DOHH2 (cell line): Measurements from ENCODE around the gene TRHDE.

Source experiments
- H3F3A ChIP-seq: fragments of 200-600 bp; sonication (generic), shearing (Covaris generic); 2 replicates; pipeline ENCODE4 v1.6.0; 2016; ENCODE audit warnings: antibody characterized with exemption, mild to moderate bottlenecking; ENCODE audit not compliant: control insufficient read depth, insufficient read depth
- H3K27ac ChIP-seq: fragments of 200-600 bp; sonication (generic); 2 replicates; pipeline ENCODE4 v1.5.1; 2014; ENCODE audit warnings: low read depth, mild to moderate bottlenecking, low read length, moderate library complexity
- H3K27me3 ChIP-seq: fragments of 200-600 bp; sonication (generic); 2 replicates; pipeline ENCODE4 v1.6.1; 2014; ENCODE audit warnings: mild to moderate bottlenecking, low read length, mixed read lengths; ENCODE audit not compliant: control insufficient read depth
- H3K36me3 ChIP-seq: fragments of 200-600 bp; sonication (generic); 2 replicates; pipeline ENCODE4 v1.6.1; 2014; ENCODE audit warnings: mild to moderate bottlenecking, low read length, moderate library complexity, mixed read lengths; ENCODE audit not compliant: control insufficient read depth
- H3K4me1 ChIP-seq: fragments of 200-600 bp; sonication (generic); 2 replicates; pipeline ENCODE4 v1.6.1; 2014; ENCODE audit warnings: mild to moderate bottlenecking, low read length, mixed read lengths; ENCODE audit not compliant: control insufficient read depth
- H3K4me2 ChIP-seq: fragments of 200-600 bp; sonication (generic); 2 replicates; pipeline ENCODE4 v1.6.0; 2014; ENCODE audit warnings: mild to moderate bottlenecking, low read length, moderate library complexity
- H3K4me3 ChIP-seq: fragments of 200-600 bp; sonication (generic); 2 replicates; pipeline ENCODE4 v1.5.1; 2014; ENCODE audit warnings: mild to moderate bottlenecking, low read length, mixed read lengths
- H3K79me2 ChIP-seq: fragments of 200-600 bp; sonication (generic); 2 replicates; pipeline ENCODE4 v1.6.1; 2014; ENCODE audit warnings: mild to moderate bottlenecking, low read length, mixed read lengths; ENCODE audit not compliant: control insufficient read depth
- H3K9me2 ChIP-seq: fragments of 200-600 bp; sonication (generic); replicated peaks from 2 replicates; pipeline ENCODE4 v1.6.1; 2014; ENCODE audit warnings: mild to moderate bottlenecking, low read length, mixed read lengths; ENCODE audit not compliant: control insufficient read depth
- H3K9me3 ChIP-seq: fragments of 200-600 bp; sonication (generic); 2 replicates; pipeline ENCODE4 v1.6.1; 2014; ENCODE audit warnings: antibody characterized with exemption, low read length, mixed read lengths; ENCODE audit not compliant: control insufficient read depth, insufficient read depth
- H4K20me1 ChIP-seq: fragments of 200-600 bp; sonication (generic); 2 replicates; pipeline ENCODE4 v1.6.0; 2014; ENCODE audit warnings: low read depth, mild to moderate bottlenecking, antibody characterized with exemption, low read length, moderate library complexity; ENCODE audit not compliant: control insufficient read depth, insufficient read depth
- EZH2phosphoT487 ChIP-seq: fragments of 200-600 bp; sonication (generic); IDR thresholded peaks from 2 replicates; pipeline ENCODE4 v1.6.1; 2017; ENCODE audit warnings: borderline replicate concordance, mild to moderate bottlenecking, antibody characterized with exemption, low read length, moderate library complexity, mixed read lengths
- TF ChIP-seq, protein P1 (sequence below): fragments of 200-600 bp; sonication (generic); IDR thresholded peaks from one replicate; pipeline ENCODE4 v1.5.1; 2014; ENCODE audit warnings: antibody characterized with exemption, mild to moderate bottlenecking, low read depth, low read length; ENCODE audit not compliant: poor library complexity, severe bottlenecking

Gene TRHDE

DNA sequence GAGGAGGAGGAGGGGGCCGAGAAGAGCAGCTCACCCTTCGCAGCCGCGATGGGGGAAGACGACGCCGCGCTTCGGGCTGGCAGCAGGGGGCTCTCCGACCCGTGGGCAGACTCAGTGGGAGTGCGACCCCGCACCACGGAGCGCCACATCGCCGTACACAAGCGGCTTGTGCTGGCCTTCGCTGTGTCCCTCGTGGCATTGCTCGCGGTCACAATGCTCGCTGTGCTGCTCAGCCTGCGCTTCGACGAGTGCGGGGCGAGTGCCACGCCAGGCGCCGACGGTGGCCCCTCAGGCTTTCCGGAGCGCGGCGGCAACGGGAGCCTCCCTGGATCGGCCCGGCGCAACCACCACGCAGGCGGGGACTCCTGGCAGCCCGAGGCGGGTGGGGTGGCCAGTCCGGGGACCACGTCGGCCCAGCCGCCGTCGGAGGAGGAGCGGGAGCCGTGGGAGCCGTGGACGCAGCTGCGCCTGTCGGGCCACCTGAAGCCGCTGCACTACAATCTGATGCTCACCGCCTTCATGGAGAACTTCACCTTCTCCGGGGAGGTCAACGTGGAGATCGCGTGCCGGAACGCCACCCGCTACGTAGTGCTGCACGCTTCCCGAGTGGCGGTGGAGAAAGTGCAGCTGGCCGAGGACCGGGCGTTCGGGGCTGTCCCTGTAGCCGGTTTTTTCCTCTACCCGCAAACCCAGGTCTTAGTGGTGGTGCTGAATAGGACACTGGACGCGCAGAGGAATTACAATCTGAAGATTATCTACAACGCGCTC lies 745 bp downstream of the TRHDE start:
- Histone ChIP-seq H3K9me3 (no peaks in the 10 kb centered on the region), H3K27me3 (peaks cover 4% of the 10 kb centered on the region; the same call in 1 of the 2 replicates), H3K4me1 (no peaks in the 10 kb centered on the region), H3K36me3 (no peaks in the 10 kb centered on the region), H3K27ac (no peak overlapping the region), H3F3A (no peaks in the 10 kb centered on the region), H4K20me1 (no peaks in the 10 kb centered on the region), H3K4me3 (no peak overlapping the region), H3K4me2 (no peak overlapping the region), H3K79me2 (no peaks in the 10 kb centered on the region), H3K9me2 (no peaks in the 10 kb centered on the region)
- TF ChIP-seq EZH2phosphoT487: no peak

DNA sequence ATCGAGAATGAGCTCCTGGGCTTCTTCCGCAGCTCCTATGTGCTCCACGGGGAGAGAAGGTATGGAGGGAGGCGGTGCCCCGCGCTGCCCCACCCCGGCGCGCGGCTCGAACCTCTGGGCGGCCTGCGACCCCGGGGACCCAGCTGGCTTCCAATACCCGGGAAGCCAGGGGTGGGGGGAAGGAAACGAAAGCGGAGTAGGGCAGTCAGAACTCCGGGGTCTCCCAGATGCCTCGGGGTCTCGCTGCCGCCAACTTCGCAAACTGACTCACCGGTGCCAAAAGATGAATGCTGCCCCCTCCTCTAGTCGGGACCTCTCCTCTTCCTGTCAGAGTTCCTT lies 1.3 kb downstream of the TRHDE start:
- H3K4me3 ChIP-seq: no peak overlapping the region
- no peak overlapping the region for H3K27ac ChIP-seq
- H3K36me3 ChIP-seq: no peaks in the 10 kb centered on the region
- no peaks in the 10 kb centered on the region for H3F3A ChIP-seq
- H3K9me2 ChIP-seq: no peaks in the 10 kb centered on the region
- H3K9me3 ChIP-seq: no peaks in the 10 kb centered on the region
- peaks cover 4% of the 10 kb centered on the region; the same call in 1 of the 2 replicates for H3K27me3 ChIP-seq
- no peak overlapping the region for H3K4me2 ChIP-seq
- no peaks in the 10 kb centered on the region for H3K79me2 ChIP-seq
- no peaks in the 10 kb centered on the region for H4K20me1 ChIP-seq
- no peak for TF ChIP-seq EZH2phosphoT487
- TF ChIP-seq, protein P1, sequence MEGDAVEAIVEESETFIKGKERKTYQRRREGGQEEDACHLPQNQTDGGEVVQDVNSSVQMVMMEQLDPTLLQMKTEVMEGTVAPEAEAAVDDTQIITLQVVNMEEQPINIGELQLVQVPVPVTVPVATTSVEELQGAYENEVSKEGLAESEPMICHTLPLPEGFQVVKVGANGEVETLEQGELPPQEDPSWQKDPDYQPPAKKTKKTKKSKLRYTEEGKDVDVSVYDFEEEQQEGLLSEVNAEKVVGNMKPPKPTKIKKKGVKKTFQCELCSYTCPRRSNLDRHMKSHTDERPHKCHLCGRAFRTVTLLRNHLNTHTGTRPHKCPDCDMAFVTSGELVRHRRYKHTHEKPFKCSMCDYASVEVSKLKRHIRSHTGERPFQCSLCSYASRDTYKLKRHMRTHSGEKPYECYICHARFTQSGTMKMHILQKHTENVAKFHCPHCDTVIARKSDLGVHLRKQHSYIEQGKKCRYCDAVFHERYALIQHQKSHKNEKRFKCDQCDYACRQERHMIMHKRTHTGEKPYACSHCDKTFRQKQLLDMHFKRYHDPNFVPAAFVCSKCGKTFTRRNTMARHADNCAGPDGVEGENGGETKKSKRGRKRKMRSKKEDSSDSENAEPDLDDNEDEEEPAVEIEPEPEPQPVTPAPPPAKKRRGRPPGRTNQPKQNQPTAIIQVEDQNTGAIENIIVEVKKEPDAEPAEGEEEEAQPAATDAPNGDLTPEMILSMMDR: no peak
- no peaks in the 10 kb centered on the region for H3K4me1 ChIP-seq

DNA sequence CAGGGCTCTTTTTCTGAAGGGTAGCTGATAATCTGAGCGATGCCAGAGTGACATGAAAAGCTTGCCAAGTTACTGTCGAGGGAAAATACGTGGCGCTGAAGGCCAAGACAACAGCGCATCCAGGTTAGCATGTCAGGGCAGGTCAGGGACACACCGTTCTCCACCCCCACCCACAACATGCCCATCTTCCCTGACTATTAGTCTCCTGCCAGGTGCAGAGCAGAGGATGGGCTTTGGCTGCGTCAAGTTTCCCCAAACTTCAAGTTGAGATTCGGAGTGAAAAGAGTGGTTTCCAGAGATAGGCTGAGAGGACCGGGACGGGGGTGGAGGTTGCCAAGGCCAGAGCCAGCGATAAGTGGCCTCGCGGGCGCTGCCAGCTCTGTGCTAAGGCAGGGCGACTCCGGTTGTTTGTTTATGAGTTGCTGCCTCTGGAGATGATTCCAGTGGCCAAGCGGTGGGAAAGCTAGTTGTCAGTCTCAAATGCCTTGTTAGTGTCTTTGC lies 1.7 kb downstream of the TRHDE start:
- H3K9me2 ChIP-seq: no peaks in the 10 kb centered on the region
- peaks cover 4% of the 10 kb centered on the region; the same call in 1 of the 2 replicates for H3K27me3 ChIP-seq
- no peaks in the 10 kb centered on the region for H3K4me1 ChIP-seq
- no peak overlapping the region for H3K4me2 ChIP-seq
- no peaks in the 10 kb centered on the region for H3K79me2 ChIP-seq
- TF ChIP-seq, protein P1: no peak
- TF ChIP-seq EZH2phosphoT487: no peak
- H3K4me3 ChIP-seq: no peak overlapping the region
- H3K27ac ChIP-seq: no peak overlapping the region
- no peaks in the 10 kb centered on the region for H4K20me1 ChIP-seq
- no peaks in the 10 kb centered on the region for H3K36me3 ChIP-seq
- no peaks in the 10 kb centered on the region for H3K9me3 ChIP-seq
- no peaks in the 10 kb centered on the region for H3F3A ChIP-seq

DNA sequence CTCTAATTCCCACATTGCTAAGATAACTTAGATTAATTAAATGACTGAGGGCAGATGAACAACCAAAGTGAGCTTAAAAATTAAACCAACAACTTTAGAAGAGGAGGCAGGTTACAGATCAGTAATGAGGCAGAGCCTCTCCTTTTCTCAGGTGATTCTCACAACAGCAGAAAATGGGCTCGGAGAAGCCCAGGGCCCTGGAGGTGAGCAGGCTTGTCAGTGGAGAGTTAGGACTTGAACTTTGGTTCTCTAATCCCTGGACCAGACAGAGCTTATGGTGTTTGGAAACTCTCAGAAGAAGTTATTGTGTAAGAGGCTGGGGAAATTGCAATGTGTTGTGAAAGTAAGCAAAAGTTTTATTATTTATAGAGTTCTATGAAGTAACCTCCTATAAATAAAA lies 2.8 kb downstream of the TRHDE start:
- no peaks in the 10 kb centered on the region for H3K4me1 ChIP-seq
- H3K36me3 ChIP-seq: no peaks in the 10 kb centered on the region
- no peak overlapping the region for H3K27ac ChIP-seq
- H4K20me1 ChIP-seq: no peaks in the 10 kb centered on the region
- peaks cover 4% of the 10 kb centered on the region; the same call in 1 of the 2 replicates for H3K27me3 ChIP-seq
- H3K4me3 ChIP-seq: no peak overlapping the region
- H3K9me3 ChIP-seq: no peaks in the 10 kb centered on the region
- H3K4me2 ChIP-seq: no peak overlapping the region
- no peak for TF ChIP-seq EZH2phosphoT487
- H3K9me2 ChIP-seq: no peaks in the 10 kb centered on the region
- no peaks in the 10 kb centered on the region for H3F3A ChIP-seq
- H3K79me2 ChIP-seq: no peaks in the 10 kb centered on the region
